Tibial artery (tissue), 4 donors: ENCODE results near the gene GIGYF1.
"Not testable (repeated sequence)": the region's sequence is repeated elsewhere in the genome, so short reads cannot be mapped to it uniquely, and the experiment has no call there.

Experiments
- DNase-seq, 2 donors: peaks; one replicate each; pipeline ENCODE4 v3.0.0-alpha.2; 2019
- H3K27ac ChIP-seq, 2 donors: fragments of 200-600 bp; sonication (generic) in 1 of 2; 1 replicate in 1 of 2; 2 replicates in 1 of 2; pipeline ENCODE4 v1.5.1; 2018 to 2019; ENCODE audit warnings: mild to moderate bottlenecking in 1 of 2
- H3K27me3 ChIP-seq, 2 donors: fragments of 200-600 bp; sonication (generic) in 1 of 2; one replicate each; pipeline versions ENCODE4 v1.5.1 to v1.6.0; 2016 to 2019
- H3K36me3 ChIP-seq, 3 donors: fragments of 200-600 bp; sonication (generic) in 2 of 3; one replicate each; pipeline ENCODE4 v1.5.1; 2016 to 2019; ENCODE audit warnings: mild to moderate bottlenecking in 2 of 3
- H3K4me1 ChIP-seq, 4 donors: fragments of 200-600 bp; sonication (generic) in 2 of 4; 1 replicate in 3 of 4; 2 replicates in 1 of 4; pipeline ENCODE4 v1.5.1; 2016 to 2019
- H3K4me3 ChIP-seq, 2 donors: fragments of 200-600 bp; sonication (generic) in 1 of 2; 1 replicate in 1 of 2; 2 replicates in 1 of 2; pipeline ENCODE4 v1.5.1; 2018 to 2019; ENCODE audit warnings: mild to moderate bottlenecking in 2 of 2
- H3K9me3 ChIP-seq, 3 donors: fragments of 200-600 bp; sonication (generic) in 1 of 3; one replicate each; pipeline ENCODE4 v1.5.1; 2016 to 2019
- intact Hi-C: fragments of 100-400 bp; cut with DNase I; formaldehyde crosslinking; loops from one replicate; pipeline ENCODE4 v1.15.0; 2023; ENCODE audit warnings: low total_unique reads
- TF ChIP-seq, protein P1 (sequence below), 2 experiments: fragments of 200-600 bp in 1 of 2; fragments of 450-650 bp in 1 of 2; IDR thresholded peaks; one replicate each; pipeline ENCODE4 v1.5.1; 2017 to 2019; ENCODE audit warnings: antibody characterized with exemption in 2 of 2, mild to moderate bottlenecking in 1 of 2, moderate library complexity in 1 of 2

Gene GIGYF1

DNA sequence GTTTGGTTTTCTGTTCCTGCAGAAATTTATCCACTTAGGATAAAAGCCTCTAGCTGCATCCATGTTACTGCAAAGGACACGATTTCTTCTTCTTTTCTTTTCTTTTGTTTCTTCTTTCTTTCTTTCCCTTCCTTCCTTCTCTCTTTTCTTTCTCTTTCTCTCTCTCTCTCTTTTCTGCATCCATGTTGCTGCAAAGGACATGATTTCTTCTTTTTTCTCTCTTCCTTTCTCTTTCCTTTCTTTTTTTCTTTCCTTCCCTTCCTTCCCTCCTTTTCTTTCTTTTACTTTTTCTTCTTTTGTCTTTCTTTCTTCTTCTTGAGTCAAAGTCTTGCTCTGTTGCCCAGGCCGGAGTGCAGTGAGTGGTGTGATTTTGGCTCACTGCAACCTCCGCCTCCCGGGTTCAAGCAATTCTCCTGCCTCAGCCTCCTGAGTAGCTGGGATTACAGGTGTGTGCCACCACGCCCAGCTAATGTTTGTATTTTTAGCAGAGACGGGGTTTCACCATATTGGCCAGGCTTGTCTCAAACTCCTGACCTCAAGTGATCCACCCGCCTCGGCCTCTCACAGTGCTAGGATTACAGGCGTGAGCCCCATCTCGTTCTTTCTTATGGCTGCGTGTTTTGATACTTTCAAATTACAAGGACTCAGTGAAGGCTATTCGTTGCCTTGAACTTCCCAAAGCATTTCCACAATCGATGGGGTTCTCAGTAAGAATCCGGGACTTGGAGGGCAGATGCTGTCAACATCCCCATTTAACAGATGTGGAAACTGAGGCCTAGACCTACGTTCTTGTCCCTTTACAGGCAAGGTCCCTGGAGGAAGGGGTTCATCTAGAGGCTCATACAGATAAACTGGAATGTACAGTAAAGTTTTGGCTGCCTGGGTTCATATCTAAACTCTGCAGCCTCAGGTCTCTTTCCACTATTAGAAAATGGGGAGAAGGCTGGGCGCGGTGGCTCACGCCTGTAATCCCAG is 22.4 kb downstream of the GIGYF1 start:
- intact Hi-C loops = loop anchor here (10.0 kb wide), 1 partner anchor 197 kb away; the partner anchor contains the start of gene TSC22D4
- no peak for DNase-seq
- peaks cover 0 to 27% (median 10%) of the 10 kb centered on the region in 4 donors for H3K4me1 ChIP-seq

DNA sequence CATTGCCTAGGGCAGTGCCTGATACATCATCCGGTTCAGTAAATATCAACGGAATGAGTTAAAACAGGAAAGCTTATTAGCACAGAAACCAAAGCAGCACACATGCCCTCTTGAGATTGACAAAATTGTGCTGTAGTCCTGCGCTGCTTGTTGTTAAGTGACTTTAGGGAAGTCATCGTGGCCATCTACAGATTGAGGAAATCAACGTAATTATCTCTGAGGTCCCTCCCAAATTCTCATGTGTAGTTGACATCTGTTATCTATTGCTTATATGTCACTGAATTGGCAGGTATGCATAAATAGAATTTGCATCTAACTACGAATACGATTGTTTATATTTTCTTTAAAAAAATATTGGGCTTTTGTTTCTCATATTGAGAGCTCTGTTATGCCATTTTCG is 24.0 kb downstream of the GIGYF1 start:
- peaks cover 0 to 18% (median 2%) of the 10 kb centered on the region in 4 donors for H3K4me1 ChIP-seq
- H3K36me3 ChIP-seq = no peaks in the 10 kb centered on the region
- no peaks in the 10 kb centered on the region for H3K27me3 ChIP-seq
- intact Hi-C loops = loop anchor here (10.0 kb wide), 1 partner anchor 195 kb away; the partner anchor contains the start of gene TSC22D4
- H3K9me3 ChIP-seq = no peaks in the 10 kb centered on the region
- H3K4me3 ChIP-seq = no peak overlapping the region
- no peak overlapping the region for H3K27ac ChIP-seq
- no peak for DNase-seq
- TF ChIP-seq, protein P1, sequence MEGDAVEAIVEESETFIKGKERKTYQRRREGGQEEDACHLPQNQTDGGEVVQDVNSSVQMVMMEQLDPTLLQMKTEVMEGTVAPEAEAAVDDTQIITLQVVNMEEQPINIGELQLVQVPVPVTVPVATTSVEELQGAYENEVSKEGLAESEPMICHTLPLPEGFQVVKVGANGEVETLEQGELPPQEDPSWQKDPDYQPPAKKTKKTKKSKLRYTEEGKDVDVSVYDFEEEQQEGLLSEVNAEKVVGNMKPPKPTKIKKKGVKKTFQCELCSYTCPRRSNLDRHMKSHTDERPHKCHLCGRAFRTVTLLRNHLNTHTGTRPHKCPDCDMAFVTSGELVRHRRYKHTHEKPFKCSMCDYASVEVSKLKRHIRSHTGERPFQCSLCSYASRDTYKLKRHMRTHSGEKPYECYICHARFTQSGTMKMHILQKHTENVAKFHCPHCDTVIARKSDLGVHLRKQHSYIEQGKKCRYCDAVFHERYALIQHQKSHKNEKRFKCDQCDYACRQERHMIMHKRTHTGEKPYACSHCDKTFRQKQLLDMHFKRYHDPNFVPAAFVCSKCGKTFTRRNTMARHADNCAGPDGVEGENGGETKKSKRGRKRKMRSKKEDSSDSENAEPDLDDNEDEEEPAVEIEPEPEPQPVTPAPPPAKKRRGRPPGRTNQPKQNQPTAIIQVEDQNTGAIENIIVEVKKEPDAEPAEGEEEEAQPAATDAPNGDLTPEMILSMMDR (IDR thresholded peaks at IDR 0.05) = no peak

More for the DNA sequence above, 22.4 kb downstream of the GIGYF1 start:
- TF ChIP-seq, protein P1 (IDR thresholded peaks at IDR 0.05) = no peak
- Histone ChIP-seq H3K36me3 (peaks cover 2 to 5% (median 4%) of the 10 kb centered on the region in 3 donors), H3K27ac (no peak overlapping the region), H3K27me3 (no peaks in the 10 kb centered on the region), H3K4me3 (no peak overlapping the region), H3K9me3 (no peaks in the 10 kb centered on the region)

DNA sequence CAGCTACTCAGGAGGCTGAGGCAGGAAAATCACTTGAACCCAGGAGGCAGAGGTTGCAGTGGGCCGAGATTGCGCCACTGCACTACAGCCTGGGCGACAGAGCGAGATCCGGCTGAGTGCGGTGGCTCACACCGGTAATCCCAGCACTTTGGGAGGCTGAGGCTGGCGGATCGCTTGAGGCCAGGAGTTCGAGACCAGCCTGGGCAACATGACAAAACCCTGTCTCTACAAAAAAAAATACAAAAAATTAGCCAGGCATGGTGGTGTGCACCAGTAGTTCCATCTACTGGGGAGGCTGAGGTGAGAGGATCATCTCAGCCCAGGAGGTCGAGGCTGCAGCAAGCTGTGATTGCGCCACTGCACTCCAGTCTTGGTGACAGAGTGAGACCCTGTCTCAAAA is 24.9 kb downstream of the GIGYF1 start:
- peaks cover 0 to 18% (median 2%) of the 10 kb centered on the region in 4 donors for H3K4me1 ChIP-seq
- H3K27ac ChIP-seq, H3K9me3 ChIP-seq, DNase-seq, H3K4me3 ChIP-seq, H3K36me3 ChIP-seq, H3K27me3 ChIP-seq, intact Hi-C loops: not testable (repeated sequence)

DNA sequence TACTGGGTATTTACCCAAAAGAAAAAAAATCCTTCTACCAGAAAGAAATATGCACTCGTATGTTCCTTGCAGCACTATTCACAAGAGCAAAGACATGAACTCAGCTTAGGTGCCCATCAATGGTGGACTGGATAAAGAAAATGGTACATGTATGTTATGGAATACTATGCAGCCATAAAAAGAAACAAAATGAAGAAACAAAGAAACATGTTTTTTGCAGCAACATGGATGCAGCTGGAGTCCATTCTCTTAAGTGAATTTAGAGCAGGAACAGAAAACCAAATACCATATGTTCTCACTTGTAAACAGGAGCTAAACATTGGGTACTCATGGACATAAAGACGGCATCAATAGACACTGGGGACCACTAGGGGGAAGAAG is 26.0 kb downstream of the GIGYF1 start:
- TF ChIP-seq, protein P1 (IDR thresholded peaks at IDR 0.05) = no peak

DNA sequence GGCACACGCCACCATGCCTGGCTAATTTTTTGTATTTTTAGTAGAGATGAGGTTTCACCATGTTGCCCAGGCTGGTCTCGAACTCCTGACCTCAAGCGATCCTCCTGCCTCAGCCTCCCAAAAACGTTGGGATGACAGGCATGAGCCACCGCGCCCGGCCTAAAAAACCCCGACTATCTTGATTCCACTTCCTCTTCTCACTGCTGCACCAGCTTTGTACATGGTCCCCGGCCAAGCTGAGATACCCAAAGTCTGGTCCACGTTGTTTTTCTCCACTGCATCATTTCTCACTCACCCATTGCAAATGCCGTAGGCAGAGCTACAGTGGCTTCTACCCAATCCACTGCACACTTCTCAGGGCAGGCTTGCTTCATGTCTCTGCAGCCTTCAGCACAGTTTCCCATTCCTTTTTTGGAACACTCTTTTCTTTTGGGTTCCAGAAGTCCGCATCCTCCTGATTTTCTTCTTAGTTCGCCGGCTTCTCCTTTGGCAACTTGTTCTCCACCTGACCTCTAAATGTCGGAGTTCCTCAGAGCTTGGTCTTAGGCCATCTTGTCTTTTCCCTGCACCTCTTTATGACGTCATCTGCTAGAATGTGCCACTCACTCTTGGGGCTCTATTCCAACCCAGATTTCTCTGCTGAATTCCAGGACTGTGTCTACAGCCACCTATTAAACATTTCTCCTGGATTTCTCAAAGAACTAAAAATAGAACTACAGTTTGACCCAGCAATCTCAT is 26.6 kb downstream of the GIGYF1 start:
- peak overlapping the region; percentile 10 to 44 for H3K27ac ChIP-seq
- H3K36me3 ChIP-seq = no peaks in the 10 kb centered on the region
- DNase-seq = no peak
- no peaks in the 10 kb centered on the region for H3K27me3 ChIP-seq
- TF ChIP-seq, protein P1 (IDR thresholded peaks at IDR 0.05) = no peak
- no peak overlapping the region for H3K4me3 ChIP-seq
- no peaks in the 10 kb centered on the region for H3K9me3 ChIP-seq
- peaks cover 0 to 17% (median 0%) of the 10 kb centered on the region in 4 donors for H3K4me1 ChIP-seq
- intact Hi-C loops = no loop called here

More for the DNA sequence above, 26.0 kb downstream of the GIGYF1 start:
- Histone ChIP-seq H3K27me3 (no peaks in the 10 kb centered on the region), H3K9me3 (no peaks in the 10 kb centered on the region), H3K27ac (peak overlapping the region; percentile 10 to 44), H3K4me3 (no peak overlapping the region), H3K4me1 (peaks cover 0 to 17% (median 2%) of the 10 kb centered on the region in 4 donors), H3K36me3 (no peaks in the 10 kb centered on the region)
- intact Hi-C loops = no loop called here
- no peak for DNase-seq
